Astrocyte (in vitro differentiated cells and primary cell): ENCODE measurements around the gene AQP2.

Source experiments
- EZH2 ChIP-seq: IDR thresholded peaks from 2 replicates; pipeline ENCODE4 v1.6.1; 2012; ENCODE audit warnings: mild to moderate bottlenecking, low read length, inconsistent platforms; ENCODE audit not compliant: insufficient read depth
- TF ChIP-seq, protein P1 (sequence below): IDR thresholded peaks from 2 replicates; pipeline ENCODE4 v1.5.1; 2011; ENCODE audit warnings: low read depth, mild to moderate bottlenecking, inconsistent platforms, low read length, moderate library complexity; ENCODE audit not compliant: insufficient read depth

DNA sequence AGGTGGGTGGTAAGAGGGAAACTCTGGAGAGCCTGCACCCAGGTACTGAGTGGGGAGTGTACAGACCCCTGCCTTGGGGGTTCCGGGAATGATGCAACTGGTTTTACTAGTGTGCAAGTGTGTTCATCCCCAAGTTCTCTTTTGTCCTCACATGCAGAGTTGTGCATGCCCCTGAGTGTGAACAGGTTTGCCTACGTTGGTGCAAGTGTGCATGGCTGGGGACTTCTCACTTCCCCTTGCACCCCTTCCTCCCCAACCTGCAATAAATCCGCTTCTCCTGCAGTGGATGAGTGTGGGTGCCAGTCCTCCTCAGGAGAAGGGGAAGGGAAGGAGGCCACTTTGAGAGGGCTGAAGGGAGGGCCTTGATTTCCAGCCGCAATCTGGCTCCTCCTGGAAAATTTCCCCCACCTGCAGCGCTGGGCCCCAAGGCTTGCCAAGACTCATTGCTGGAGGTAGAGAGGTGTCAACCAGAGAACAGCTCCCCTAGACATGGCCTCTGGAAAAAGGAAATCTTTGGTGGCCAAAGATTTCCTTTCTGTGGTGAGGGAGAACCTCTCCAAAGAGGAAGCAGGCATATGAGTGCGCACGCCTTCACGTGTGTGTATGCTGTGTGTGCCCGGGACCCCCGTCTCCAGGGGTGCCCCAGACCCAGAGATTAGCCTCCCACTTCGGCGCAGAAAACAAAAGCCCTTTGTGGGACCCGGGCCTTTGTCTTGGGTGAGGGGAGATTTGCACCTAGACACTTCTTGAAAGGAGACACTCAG, 5.5 kb downstream of the AQP2 start:
- TF ChIP-seq, protein P1, sequence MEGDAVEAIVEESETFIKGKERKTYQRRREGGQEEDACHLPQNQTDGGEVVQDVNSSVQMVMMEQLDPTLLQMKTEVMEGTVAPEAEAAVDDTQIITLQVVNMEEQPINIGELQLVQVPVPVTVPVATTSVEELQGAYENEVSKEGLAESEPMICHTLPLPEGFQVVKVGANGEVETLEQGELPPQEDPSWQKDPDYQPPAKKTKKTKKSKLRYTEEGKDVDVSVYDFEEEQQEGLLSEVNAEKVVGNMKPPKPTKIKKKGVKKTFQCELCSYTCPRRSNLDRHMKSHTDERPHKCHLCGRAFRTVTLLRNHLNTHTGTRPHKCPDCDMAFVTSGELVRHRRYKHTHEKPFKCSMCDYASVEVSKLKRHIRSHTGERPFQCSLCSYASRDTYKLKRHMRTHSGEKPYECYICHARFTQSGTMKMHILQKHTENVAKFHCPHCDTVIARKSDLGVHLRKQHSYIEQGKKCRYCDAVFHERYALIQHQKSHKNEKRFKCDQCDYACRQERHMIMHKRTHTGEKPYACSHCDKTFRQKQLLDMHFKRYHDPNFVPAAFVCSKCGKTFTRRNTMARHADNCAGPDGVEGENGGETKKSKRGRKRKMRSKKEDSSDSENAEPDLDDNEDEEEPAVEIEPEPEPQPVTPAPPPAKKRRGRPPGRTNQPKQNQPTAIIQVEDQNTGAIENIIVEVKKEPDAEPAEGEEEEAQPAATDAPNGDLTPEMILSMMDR = no peak
- no peak for TF ChIP-seq EZH2
